ENCODE data around the gene QPRT.
"Not testable (repeated sequence)": the region's sequence is repeated elsewhere in the genome, so short reads cannot be mapped to it uniquely, and the experiment has no call there.

QPRT gene

GRCh38 chr16:29663016-29663806 lies 15.8 kb upstream of the QPRT start, which contains the start of gene SPN:
SPN (plus strand) TSS chr16:29663247; CDS start chr16:29663729, 482 bp downstream.
- DNase-seq, result peak; percentile 20

DNA sequence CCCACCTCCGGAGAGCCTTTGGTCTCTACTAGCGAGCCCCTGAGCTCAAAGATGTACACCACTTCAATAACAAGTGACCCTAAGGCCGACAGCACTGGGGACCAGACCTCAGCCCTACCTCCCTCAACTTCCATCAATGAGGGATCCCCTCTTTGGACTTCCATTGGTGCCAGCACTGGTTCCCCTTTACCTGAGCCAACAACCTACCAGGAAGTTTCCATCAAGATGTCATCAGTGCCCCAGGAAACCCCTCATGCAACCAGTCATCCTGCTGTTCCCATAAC lies 15.2 kb upstream of the QPRT start:
- no peak for DNase-seq

DNA sequence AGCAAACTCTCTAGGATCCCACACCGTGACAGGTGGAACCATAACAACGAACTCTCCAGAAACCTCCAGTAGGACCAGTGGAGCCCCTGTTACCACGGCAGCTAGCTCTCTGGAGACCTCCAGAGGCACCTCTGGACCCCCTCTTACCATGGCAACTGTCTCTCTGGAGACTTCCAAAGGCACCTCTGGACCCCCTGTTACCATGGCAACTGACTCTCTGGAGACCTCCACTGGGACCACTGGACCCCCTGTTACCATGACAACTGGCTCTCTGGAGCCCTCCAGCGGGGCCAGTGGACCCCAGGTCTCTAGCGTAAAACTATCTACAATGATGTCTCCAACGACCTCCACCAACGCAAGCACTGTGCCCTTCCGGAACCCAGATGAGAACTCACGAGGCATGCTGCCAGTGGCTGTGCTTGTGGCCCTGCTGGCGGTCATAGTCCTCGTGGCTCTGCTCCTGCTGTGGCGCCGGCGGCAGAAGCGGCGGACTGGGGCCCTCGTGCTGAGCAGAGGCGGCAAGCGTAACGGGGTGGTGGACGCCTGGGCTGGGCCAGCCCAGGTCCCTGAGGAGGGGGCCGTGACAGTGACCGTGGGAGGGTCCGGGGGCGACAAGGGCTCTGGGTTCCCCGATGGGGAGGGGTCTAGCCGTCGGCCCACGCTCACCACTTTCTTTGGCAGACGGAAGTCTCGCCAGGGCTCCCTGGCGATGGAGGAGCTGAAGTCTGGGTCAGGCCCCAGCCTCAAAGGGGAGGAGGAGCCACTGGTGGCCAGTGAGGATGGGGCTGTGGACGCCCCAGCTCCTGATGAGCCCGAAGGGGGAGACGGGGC lies 14.7 kb upstream of the QPRT start:
- peak; percentile 20 for DNase-seq

- peak; percentile 26 for DNase-seq
Observed at GRCh38 chr16:29665294-29666077, 13.5 kb upstream of the QPRT start.

DNA sequence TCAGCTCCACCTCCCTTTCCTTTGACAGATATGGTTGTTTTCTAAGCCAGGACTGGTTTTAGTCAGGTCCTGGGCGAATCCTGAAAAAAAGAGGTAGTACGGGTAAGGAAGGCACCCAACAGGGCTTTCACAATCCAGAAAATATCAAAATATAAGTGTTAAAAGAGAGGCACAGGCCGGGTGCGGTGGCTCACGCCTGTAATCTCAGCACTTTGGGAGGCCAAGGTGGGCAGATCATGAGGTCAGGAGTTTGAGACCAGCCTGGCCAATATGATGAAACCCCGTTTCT lies 11.7 kb upstream of the QPRT start:
- not testable (repeated sequence) for DNase-seq

GRCh38 chr16:29667755-29668154 lies 11.2 kb upstream of the QPRT start:
- DNase-seq, result no peak

DNA sequence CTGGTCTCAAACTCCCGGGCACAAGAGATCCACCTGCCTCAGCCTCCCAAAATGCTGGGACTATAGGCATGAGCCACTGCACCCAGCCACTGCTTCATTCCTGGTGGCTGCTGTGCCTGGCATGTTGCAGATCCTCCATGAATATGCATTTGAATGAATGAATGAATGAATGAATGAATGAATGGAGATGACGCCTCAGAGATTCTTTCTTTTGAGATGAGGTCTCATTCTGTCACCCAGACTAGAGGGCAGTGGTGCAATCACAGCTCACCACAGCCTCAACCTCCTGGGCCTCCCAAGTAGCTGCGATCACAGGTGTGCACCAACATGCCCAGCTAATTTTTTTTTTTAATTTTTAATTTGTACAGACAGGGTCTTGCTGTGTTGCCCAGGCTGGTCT lies 10.7 kb upstream of the QPRT start:
- no peak for DNase-seq

- DNase-seq, result no peak
Observed at GRCh38 chr16:29673501-29673900, 5.5 kb upstream of the QPRT start.

GRCh38 chr16:29674188-29674587 lies 4.8 kb upstream of the QPRT start:
- DNase-seq, result no peak

DNA sequence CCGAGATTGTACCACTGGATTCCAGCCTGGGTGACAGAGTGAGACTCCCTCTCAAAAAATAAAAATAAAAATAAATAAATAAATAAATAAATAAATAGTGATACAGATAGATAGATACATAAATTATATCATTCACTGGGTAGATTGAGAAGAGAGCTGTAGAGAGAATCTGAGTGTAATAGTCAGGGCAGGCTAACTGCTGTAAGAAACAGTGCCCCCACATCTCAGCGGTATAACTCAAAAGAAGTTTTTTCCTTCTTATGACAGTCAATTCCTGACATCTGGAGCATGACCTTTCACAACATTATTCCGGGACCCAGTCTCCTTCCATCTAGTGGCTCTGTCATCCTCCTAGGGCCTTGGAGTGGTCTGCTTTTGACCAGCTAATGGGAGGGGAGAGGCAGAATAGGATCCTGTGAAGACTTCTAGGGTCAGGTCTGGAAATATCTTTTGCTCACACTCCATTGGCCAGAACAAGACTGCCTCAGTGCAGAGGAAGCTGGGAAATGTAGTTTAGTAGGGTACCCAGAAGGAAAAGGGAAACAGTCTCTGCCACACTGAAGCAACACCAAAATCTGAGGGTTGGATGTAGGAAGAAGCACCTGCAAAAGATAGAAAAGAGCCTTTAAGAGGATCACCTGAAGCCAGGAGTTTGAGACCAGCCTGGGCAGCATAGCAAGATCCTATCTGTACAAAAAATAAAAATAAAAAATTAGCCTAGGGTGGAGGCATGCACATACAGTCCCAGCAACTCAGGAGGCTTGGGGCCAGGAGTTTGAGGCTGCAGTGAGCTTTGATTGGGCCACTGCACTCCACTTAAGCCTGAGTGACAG lies 3.0 kb upstream of the QPRT start:
- DNase-seq, result no peak

GRCh38 chr16:29676989-29677785 lies 1.8 kb upstream of the QPRT start:
- DNase-seq, result no peak

- no peak for DNase-seq
Observed at GRCh38 chr16:29680180-29680598, 1.2 kb downstream of the QPRT start.

DNA sequence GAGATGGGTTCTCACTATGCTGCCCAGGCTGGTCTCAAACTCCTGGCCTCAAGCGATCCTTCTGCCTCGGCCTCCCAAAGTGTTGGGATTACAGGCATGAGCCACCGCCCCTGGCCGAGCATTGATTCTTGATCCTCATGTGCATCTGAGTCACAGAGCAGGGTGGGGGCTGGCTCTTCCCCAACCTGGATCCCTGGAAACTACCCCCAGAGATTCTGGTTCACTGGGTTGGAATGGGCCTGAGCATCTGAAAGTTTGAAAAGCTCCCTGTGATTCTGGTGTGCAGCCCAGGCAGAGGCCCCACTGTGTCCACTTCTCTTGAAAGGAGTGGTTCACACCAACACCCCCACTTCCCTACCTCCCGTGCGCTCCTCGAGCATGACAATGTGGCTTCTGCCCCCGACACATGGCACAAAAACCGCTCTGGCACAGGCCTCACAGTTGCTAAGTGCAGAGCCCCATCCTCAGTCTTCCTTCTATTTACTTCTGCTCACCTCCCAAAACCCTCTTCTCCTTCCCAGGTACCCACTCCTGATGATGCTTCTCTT lies 4.6 kb downstream of the QPRT start:
- no peak for DNase-seq

DNA sequence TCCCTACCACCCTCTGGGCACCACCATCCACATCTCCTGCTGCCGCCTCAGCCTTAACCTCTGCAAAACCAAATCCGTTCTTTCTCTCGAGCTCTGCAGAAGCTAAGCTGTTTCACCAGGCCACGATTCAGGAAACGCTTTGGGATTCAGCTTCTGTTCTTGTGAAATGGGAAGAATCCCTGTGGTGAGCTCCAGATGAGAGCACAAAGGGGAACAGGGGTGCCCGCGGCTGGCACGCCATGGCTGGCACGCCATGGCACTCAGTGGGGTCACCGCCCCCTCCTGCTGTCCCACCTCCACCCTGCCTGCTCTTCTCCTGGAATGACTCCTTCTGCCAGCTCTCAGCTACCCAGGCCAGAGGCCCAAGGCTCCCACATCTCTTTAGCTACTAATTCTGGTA lies 5.7 kb downstream of the QPRT start:
- DNase-seq, result no peak

GRCh38 chr16:29686740-29687332 lies 7.9 kb downstream of the QPRT start:
- no peak for DNase-seq

- DNase-seq, result no peak
Observed at GRCh38 chr16:29687755-29688154, 8.8 kb downstream of the QPRT start.

- DNase-seq, result no peak
Observed at GRCh38 chr16:29688172-29688571, 9.2 kb downstream of the QPRT start.

DNA sequence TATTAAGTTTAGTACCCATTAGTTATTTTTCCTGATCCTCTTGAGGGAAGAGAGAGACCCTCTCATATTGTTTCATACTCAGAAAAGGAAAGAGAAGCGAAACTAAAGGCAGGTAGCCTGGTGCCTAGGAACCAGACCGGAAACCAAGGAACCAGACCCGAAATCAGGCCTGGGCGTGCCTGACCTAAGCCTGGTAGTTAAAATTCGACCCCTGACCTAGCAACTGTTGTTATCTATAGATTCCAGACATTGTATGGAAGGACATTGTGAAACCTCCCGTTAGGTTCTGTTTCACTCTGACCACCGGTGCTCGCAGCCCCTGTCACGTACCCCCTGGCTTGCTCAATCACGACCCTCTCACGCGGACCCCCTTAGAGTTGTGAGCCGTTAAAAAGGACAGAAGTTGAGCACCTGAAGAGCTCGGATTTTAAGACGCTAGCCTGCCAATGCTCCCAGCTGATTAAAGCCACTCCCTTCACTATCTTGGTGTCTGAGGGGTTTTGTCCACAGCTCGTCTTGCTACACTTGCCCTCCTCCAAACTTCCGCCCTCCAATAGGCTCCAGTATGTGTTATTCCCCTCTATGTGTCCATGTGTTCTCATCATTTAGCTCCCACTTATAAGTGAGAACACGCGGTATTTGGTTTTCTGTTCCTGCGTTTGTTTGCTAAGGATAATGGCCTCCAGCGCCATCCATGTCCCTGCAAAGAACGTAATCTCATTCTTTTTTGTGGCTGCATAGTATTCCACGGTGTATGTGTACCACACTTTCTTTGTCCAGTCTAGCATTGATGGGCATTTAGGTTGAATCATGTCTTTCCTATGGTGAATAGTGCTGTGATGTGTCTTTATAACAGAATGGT lies 10.7 kb downstream of the QPRT start:
- DNase-seq, result not testable (repeated sequence)

GRCh38 chr16:29692606-29693005 lies 13.6 kb downstream of the QPRT start:
- DNase-seq, result not testable (repeated sequence)
